ENCODE data around the gene SRRM4.

DNA sequence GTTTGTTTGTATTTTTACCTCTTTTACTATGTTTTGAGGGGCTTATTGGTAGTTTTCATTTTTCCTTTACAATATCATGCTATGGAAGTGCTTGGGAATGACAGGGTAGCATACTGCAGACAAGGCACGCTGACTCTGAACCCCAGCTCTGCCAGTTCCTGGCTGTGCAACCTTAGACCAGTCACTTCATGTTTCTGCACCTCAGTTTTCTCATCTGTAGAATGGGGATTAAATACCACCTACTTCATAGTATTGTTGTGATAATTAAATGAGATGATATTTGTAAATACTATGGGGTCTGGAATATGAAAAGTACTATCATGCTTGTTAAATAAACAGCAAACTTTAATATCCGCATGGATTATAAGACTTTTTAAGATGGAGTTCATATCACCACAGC is 35.4 kb downstream of the SRRM4 start:
- TF ChIP-seq, protein P1, sequence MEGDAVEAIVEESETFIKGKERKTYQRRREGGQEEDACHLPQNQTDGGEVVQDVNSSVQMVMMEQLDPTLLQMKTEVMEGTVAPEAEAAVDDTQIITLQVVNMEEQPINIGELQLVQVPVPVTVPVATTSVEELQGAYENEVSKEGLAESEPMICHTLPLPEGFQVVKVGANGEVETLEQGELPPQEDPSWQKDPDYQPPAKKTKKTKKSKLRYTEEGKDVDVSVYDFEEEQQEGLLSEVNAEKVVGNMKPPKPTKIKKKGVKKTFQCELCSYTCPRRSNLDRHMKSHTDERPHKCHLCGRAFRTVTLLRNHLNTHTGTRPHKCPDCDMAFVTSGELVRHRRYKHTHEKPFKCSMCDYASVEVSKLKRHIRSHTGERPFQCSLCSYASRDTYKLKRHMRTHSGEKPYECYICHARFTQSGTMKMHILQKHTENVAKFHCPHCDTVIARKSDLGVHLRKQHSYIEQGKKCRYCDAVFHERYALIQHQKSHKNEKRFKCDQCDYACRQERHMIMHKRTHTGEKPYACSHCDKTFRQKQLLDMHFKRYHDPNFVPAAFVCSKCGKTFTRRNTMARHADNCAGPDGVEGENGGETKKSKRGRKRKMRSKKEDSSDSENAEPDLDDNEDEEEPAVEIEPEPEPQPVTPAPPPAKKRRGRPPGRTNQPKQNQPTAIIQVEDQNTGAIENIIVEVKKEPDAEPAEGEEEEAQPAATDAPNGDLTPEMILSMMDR (IDR thresholded peaks at IDR 0.05), result no peak
- no peak for TF ChIP-seq ZFX (IDR thresholded peaks at IDR 0.05; ENCODE audit: borderline replicate concordance)
